ENCODE results near the gene RNU1-1. TPM values are rescaled to one million over a fixed set of nuclear protein-coding genes. Genes with fewer than 3 reads are reported as not detected.
A peak's percentile ranks its signal among the peaks of the same experiment; 100 is the strongest.
"Not testable (repeated sequence)": the region's sequence is repeated elsewhere in the genome, so short reads cannot be mapped to it uniquely, and the experiment has no call there.

The RNU1-1 gene
- total RNA-seq (1,000 to 10,000 TPM; 2,148 to 4,743 (median 3,650) TPM), total RNA-seq (0.42 to 4.9 (median 2.3) reads per million in 29 experiments)
- 447 TPM for total RNA-seq (2013)

- CTCF ChIA-PET; H3K4me3 Mint-ChIP-seq; H3K36me3 Mint-ChIP-seq; H3K4me1 Mint-ChIP-seq; H3K9me3 ChIP-seq; H3K9me3 Mint-ChIP-seq; H3K4me1 ChIP-seq (ENCODE audit: control insufficient read depth in 1 of 2, extremely low read depth in 1 of 2, insufficient read depth in 2 of 2, low read length in 2 of 2); H3K36me3 ChIP-seq (ENCODE audit: control insufficient read depth in 2 of 2, extremely low read depth in 1 of 2, insufficient read depth in 1 of 2, low read length in 1 of 2); H3K27me3 ChIP-seq (replicated peaks in 1 of 2; ENCODE audit: control insufficient read depth in 2 of 2, extremely low read depth in 1 of 2, insufficient read depth in 2 of 2, low read length in 1 of 2): not testable (repeated sequence)
- Mint-ChIP-seq H3K27me3 (peaks cover 16 to 19% of the 10 kb centered on the region in 2 donors), H3K27ac (peak within 1 kb of the TSS in 1 of 2 donors; percentile 52)
- 0% methylated on average over 14 of the region's 40 CpGs for WGBS (ENCODE audit: insufficient coverage)
- Histone ChIP-seq H3K27ac (ENCODE audit: low read length) (peak within 1 kb of the TSS; percentile 94), H3K4me3 (ENCODE audit: control insufficient read depth in 1 of 2, extremely low read depth in 1 of 2, low read length in 1 of 2) (peak within 1 kb of the TSS in 1 of 2 donors; percentile 50)
- POLR2A ChIA-PET = interaction anchor here in 1 of 2 donors (0.6 kb wide), 1 partner anchor 390 kb away, joined by 15 read pairs; no protein-coding TSS in a partner anchor
- peak; percentile 64 to 76 (median 70) for ATAC-seq (replicated peaks in 1 of 4)
- peak; percentile 49 to 87 (median 69) for DNase-seq
Observed at GRCh38 chr1:16514107-16515055, at the start of gene RNU1-1. RNU1-1 (minus strand) TSS chr1:16514285.

GRCh38 chr1:16561035-16561434, 47.0 kb upstream of the RNU1-1 start:
- H3K36me3 Mint-ChIP-seq; ATAC-seq (replicated peaks in 1 of 4); H3K4me1 ChIP-seq (ENCODE audit: control insufficient read depth in 1 of 2, extremely low read depth in 1 of 2, insufficient read depth in 2 of 2, low read length in 2 of 2); H3K36me3 ChIP-seq (ENCODE audit: control insufficient read depth in 2 of 2, extremely low read depth in 1 of 2, insufficient read depth in 1 of 2, low read length in 1 of 2); H3K4me3 Mint-ChIP-seq; H3K27ac ChIP-seq (ENCODE audit: low read length); H3K27ac Mint-ChIP-seq; H3K27me3 ChIP-seq (replicated peaks in 1 of 2; ENCODE audit: control insufficient read depth in 2 of 2, extremely low read depth in 1 of 2, insufficient read depth in 2 of 2, low read length in 1 of 2); H3K9me3 ChIP-seq; POLR2A ChIA-PET; H3K4me1 Mint-ChIP-seq; H3K27me3 Mint-ChIP-seq; CTCF ChIA-PET; DNase-seq; H3K4me3 ChIP-seq (ENCODE audit: control insufficient read depth in 1 of 2, extremely low read depth in 1 of 2, low read length in 1 of 2); H3K9me3 Mint-ChIP-seq: not testable (repeated sequence)
- WGBS (ENCODE audit: insufficient coverage) = no CpG with 5 or more reads among the region's 4 CpGs

- H3K36me3 Mint-ChIP-seq; H3K4me1 Mint-ChIP-seq; H3K9me3 ChIP-seq; ATAC-seq (replicated peaks in 1 of 4); H3K4me3 Mint-ChIP-seq; POLR2A ChIA-PET; H3K27me3 Mint-ChIP-seq; H3K27ac ChIP-seq (ENCODE audit: low read length); H3K27me3 ChIP-seq (replicated peaks in 1 of 2; ENCODE audit: control insufficient read depth in 2 of 2, extremely low read depth in 1 of 2, insufficient read depth in 2 of 2, low read length in 1 of 2); H3K4me3 ChIP-seq (ENCODE audit: control insufficient read depth in 1 of 2, extremely low read depth in 1 of 2, low read length in 1 of 2); H3K9me3 Mint-ChIP-seq; H3K36me3 ChIP-seq (ENCODE audit: control insufficient read depth in 2 of 2, extremely low read depth in 1 of 2, insufficient read depth in 1 of 2, low read length in 1 of 2); DNase-seq; CTCF ChIA-PET; H3K4me1 ChIP-seq (ENCODE audit: control insufficient read depth in 1 of 2, extremely low read depth in 1 of 2, insufficient read depth in 2 of 2, low read length in 2 of 2); H3K27ac Mint-ChIP-seq: not testable (repeated sequence)
- 88% methylated on average over 1 of the region's 6 CpGs for WGBS (ENCODE audit: insufficient coverage)
Observed at GRCh38 chr1:16560498-16560897, 46.4 kb upstream of the RNU1-1 start.

GRCh38 chr1:16559688-16560087, 45.6 kb upstream of the RNU1-1 start:
- H3K27ac ChIP-seq (ENCODE audit: low read length); H3K4me3 Mint-ChIP-seq; H3K4me1 ChIP-seq (ENCODE audit: control insufficient read depth in 1 of 2, extremely low read depth in 1 of 2, insufficient read depth in 2 of 2, low read length in 2 of 2); ATAC-seq (replicated peaks in 1 of 4); POLR2A ChIA-PET; H3K27me3 ChIP-seq (replicated peaks in 1 of 2; ENCODE audit: control insufficient read depth in 2 of 2, extremely low read depth in 1 of 2, insufficient read depth in 2 of 2, low read length in 1 of 2); H3K27me3 Mint-ChIP-seq; DNase-seq; H3K36me3 ChIP-seq (ENCODE audit: control insufficient read depth in 2 of 2, extremely low read depth in 1 of 2, insufficient read depth in 1 of 2, low read length in 1 of 2); H3K9me3 ChIP-seq; H3K4me3 ChIP-seq (ENCODE audit: control insufficient read depth in 1 of 2, extremely low read depth in 1 of 2, low read length in 1 of 2); H3K9me3 Mint-ChIP-seq; H3K4me1 Mint-ChIP-seq; CTCF ChIA-PET; H3K27ac Mint-ChIP-seq; H3K36me3 Mint-ChIP-seq: not testable (repeated sequence)
- WGBS (ENCODE audit: insufficient coverage) = no CpG with 5 or more reads among the region's 5 CpGs

GRCh38 chr1:16557034-16557433, 42.9 kb upstream of the RNU1-1 start:
- H3K27ac ChIP-seq (ENCODE audit: low read length); DNase-seq; H3K9me3 ChIP-seq; H3K36me3 Mint-ChIP-seq; H3K4me1 Mint-ChIP-seq; H3K27ac Mint-ChIP-seq; H3K36me3 ChIP-seq (ENCODE audit: control insufficient read depth in 2 of 2, extremely low read depth in 1 of 2, insufficient read depth in 1 of 2, low read length in 1 of 2); CTCF ChIA-PET; ATAC-seq (replicated peaks in 1 of 4); H3K4me1 ChIP-seq (ENCODE audit: control insufficient read depth in 1 of 2, extremely low read depth in 1 of 2, insufficient read depth in 2 of 2, low read length in 2 of 2); H3K27me3 Mint-ChIP-seq; H3K4me3 ChIP-seq (ENCODE audit: control insufficient read depth in 1 of 2, extremely low read depth in 1 of 2, low read length in 1 of 2); H3K27me3 ChIP-seq (replicated peaks in 1 of 2; ENCODE audit: control insufficient read depth in 2 of 2, extremely low read depth in 1 of 2, insufficient read depth in 2 of 2, low read length in 1 of 2); H3K9me3 Mint-ChIP-seq; POLR2A ChIA-PET; H3K4me3 Mint-ChIP-seq: not testable (repeated sequence)
- no CpG with 5 or more reads among the region's 3 CpGs for WGBS (ENCODE audit: insufficient coverage)

GRCh38 chr1:16553244-16553643, 39.2 kb upstream of the RNU1-1 start:
- H3K36me3 Mint-ChIP-seq; H3K4me1 Mint-ChIP-seq; H3K9me3 Mint-ChIP-seq; H3K27ac ChIP-seq (ENCODE audit: low read length); CTCF ChIA-PET; H3K9me3 ChIP-seq; H3K4me3 Mint-ChIP-seq; H3K27ac Mint-ChIP-seq; DNase-seq; H3K27me3 Mint-ChIP-seq; H3K27me3 ChIP-seq (replicated peaks in 1 of 2; ENCODE audit: control insufficient read depth in 2 of 2, extremely low read depth in 1 of 2, insufficient read depth in 2 of 2, low read length in 1 of 2); POLR2A ChIA-PET; ATAC-seq (replicated peaks in 1 of 4); H3K4me3 ChIP-seq (ENCODE audit: control insufficient read depth in 1 of 2, extremely low read depth in 1 of 2, low read length in 1 of 2); H3K4me1 ChIP-seq (ENCODE audit: control insufficient read depth in 1 of 2, extremely low read depth in 1 of 2, insufficient read depth in 2 of 2, low read length in 2 of 2); H3K36me3 ChIP-seq (ENCODE audit: control insufficient read depth in 2 of 2, extremely low read depth in 1 of 2, insufficient read depth in 1 of 2, low read length in 1 of 2): not testable (repeated sequence)
- no CpG with 5 or more reads among the region's 11 CpGs for WGBS (ENCODE audit: insufficient coverage)
